GM19467 (cell line): Measurements from ENCODE around the gene SMIM12.
"Not testable (repeated sequence)": the region's sequence is repeated elsewhere in the genome, so short reads cannot be mapped to it uniquely, and the experiment has no call there.

ENCODE experiments used
- ATAC-seq: cut with Tn5 transposase; IDR thresholded peaks from one replicate; pipeline ENCODE4 v1.9.1; 2021; ENCODE audit warnings: mild to moderate bottlenecking, moderate library complexity; ENCODE audit not compliant: unreplicated experiment

SMIM12 gene

GRCh38 chr1:34845131-34845901 lies 14.2 kb downstream of the SMIM12 start:
- no peak for ATAC-seq

- no peak for ATAC-seq
Measured at GRCh38 chr1:34844252-34844634, 15.3 kb downstream of the SMIM12 start.

- no peak for ATAC-seq
Measured at GRCh38 chr1:34843392-34844251, 15.9 kb downstream of the SMIM12 start.

GRCh38 chr1:34842952-34843371 lies 16.6 kb downstream of the SMIM12 start:
- no peak for ATAC-seq

- no peak for ATAC-seq
Measured at GRCh38 chr1:34842073-34842472, 17.5 kb downstream of the SMIM12 start.

GRCh38 chr1:34840426-34840825 lies 19.1 kb downstream of the SMIM12 start:
- ATAC-seq: no peak

GRCh38 chr1:34839526-34840305 lies 19.8 kb downstream of the SMIM12 start:
- ATAC-seq: no peak

GRCh38 chr1:34833711-34834110 lies 25.8 kb downstream of the SMIM12 start:
- ATAC-seq: no peak

GRCh38 chr1:34831721-34832246 lies 27.8 kb downstream of the SMIM12 start:
- no peak for ATAC-seq

GRCh38 chr1:34829250-34829649 lies 30.3 kb downstream of the SMIM12 start:
- no peak for ATAC-seq

- ATAC-seq: no peak
Measured at GRCh38 chr1:34828611-34829010, 30.9 kb downstream of the SMIM12 start.

GRCh38 chr1:34827341-34827941 lies 32.1 kb downstream of the SMIM12 start:
- ATAC-seq: no peak

- ATAC-seq: no peak
Measured at GRCh38 chr1:34825455-34826091, 34.0 kb downstream of the SMIM12 start.

GRCh38 chr1:34824817-34825454 lies 34.6 kb downstream of the SMIM12 start:
- no peak for ATAC-seq

GRCh38 chr1:34822202-34822601 lies 37.3 kb downstream of the SMIM12 start:
- no peak for ATAC-seq

- ATAC-seq: not testable (repeated sequence)
Measured at GRCh38 chr1:34818862-34819261, 40.7 kb downstream of the SMIM12 start.

- no peak for ATAC-seq
Measured at GRCh38 chr1:34816778-34817177, 42.8 kb downstream of the SMIM12 start.

GRCh38 chr1:34816332-34816731 lies 43.2 kb downstream of the SMIM12 start:
- ATAC-seq: no peak

GRCh38 chr1:34810781-34811180 lies 48.8 kb downstream of the SMIM12 start:
- ATAC-seq: not testable (repeated sequence)
